GM12875 (cell line): ENCODE data around the gene POLR2M.

Experiments used
- H3K4me3 ChIP-seq: one replicate; pipeline ENCODE4 v1.5.1; 2011; ENCODE audit warnings: low read depth, low read length, control low read depth
- CTCF ChIP-seq: IDR thresholded peaks from 2 replicates; pipeline ENCODE4 v1.5.1; 2011; ENCODE audit warnings: low read depth, mild to moderate bottlenecking, control low read depth, inconsistent platforms, low read length, moderate library complexity, borderline replicate concordance; ENCODE audit not compliant: insufficient read depth

POLR2M gene

GRCh38 chr15:57735891-57736290 is 29.4 kb downstream of the POLR2M start:
- no peak overlapping the region for H3K4me3 ChIP-seq
- TF ChIP-seq CTCF, result no peak

GRCh38 chr15:57736591-57736990 is 30.1 kb downstream of the POLR2M start:
- no peak overlapping the region for H3K4me3 ChIP-seq

GRCh38 chr15:57738734-57739237 is 32.3 kb downstream of the POLR2M start:
- H3K4me3 ChIP-seq, result no peak overlapping the region
- TF ChIP-seq CTCF, result no peak

More at GRCh38 chr15:57736591-57736990, 30.1 kb downstream of the POLR2M start:
- no peak for TF ChIP-seq CTCF

- H3K4me3 ChIP-seq, result no peak overlapping the region
- no peak for TF ChIP-seq CTCF
These were observed 33.5 kb downstream of the POLR2M start for GRCh38 chr15:57740048-57740447.

GRCh38 chr15:57741089-57741488 is 34.6 kb downstream of the POLR2M start:
- no peak for TF ChIP-seq CTCF
- H3K4me3 ChIP-seq, result no peak overlapping the region

GRCh38 chr15:57743424-57743823 is 36.9 kb downstream of the POLR2M start:
- no peak for TF ChIP-seq CTCF

GRCh38 chr15:57746786-57747185 is 40.3 kb downstream of the POLR2M start:
- no peak for TF ChIP-seq CTCF
- H3K4me3 ChIP-seq, result no peak overlapping the region

More at GRCh38 chr15:57743424-57743823, 36.9 kb downstream of the POLR2M start:
- H3K4me3 ChIP-seq, result no peak overlapping the region
